Naive thymus-derived CD8-positive, alpha-beta T cell (primary cell): Measurements from ENCODE around the gene EPS8. TPM values are rescaled to one million over a fixed set of nuclear protein-coding genes. Genes with fewer than 3 reads are reported as not detected.
"Not testable (repeated sequence)": the region's sequence is repeated elsewhere in the genome, so short reads cannot be mapped to it uniquely, and the experiment has no call there.

Source experiments
- ATAC-seq, 2 donors: fragments of 150-1000 bp; cut with Tn5 transposase in 1 of 2; sonication (Bioruptor Pico), chemical (Tn5 transposase) in 1 of 2; 1 replicate in 1 of 2; 2 replicates in 1 of 2; pipeline ENCODE4 v1.10.0; 2021; ENCODE audit warnings: mild to moderate bottlenecking in 2 of 2, moderate library complexity in 2 of 2
- POLR2A ChIA-PET: fragments of 350-600 bp; sonication (Branson Sonifier 250); formaldehyde crosslinking; loops from one replicate; lab custom pipeline; 2021; ENCODE audit warnings: antibody characterized with exemption; lab: Charles Lee
- DNase-seq, 10 donors: peaks; one replicate each; pipeline versions ENCODE4 v3.0.0 to v3.0.0-alpha.2; 2020 to 2022
- H3K27ac Mint-ChIP-seq, 10 donors: one replicate each; pipeline ENCODE4 v1.8.0; 2020 to 2022; ENCODE audit warnings: mild to moderate bottlenecking in 10 of 10, mixed read lengths in 10 of 10, moderate library complexity in 4 of 10, inconsistent platforms in 1 of 10
- H3K27me3 Mint-ChIP-seq, 5 donors: one replicate each; pipeline ENCODE4 v1.8.0; 2021 to 2022; ENCODE audit warnings: mixed read lengths in 5 of 5
- H3K36me3 Mint-ChIP-seq, 3 donors: one replicate each; pipeline ENCODE4 v1.8.0; 2020 to 2022; ENCODE audit warnings: mixed read lengths in 3 of 3, mild to moderate bottlenecking in 2 of 3, inconsistent platforms in 1 of 3
- H3K4me1 Mint-ChIP-seq, 4 donors: one replicate each; pipeline ENCODE4 v1.8.0; 2021 to 2022; ENCODE audit warnings: mixed read lengths in 4 of 4
- H3K4me3 Mint-ChIP-seq, 10 donors: one replicate each; pipeline ENCODE4 v1.8.0; 2020 to 2022; ENCODE audit warnings: mild to moderate bottlenecking in 10 of 10, mixed read lengths in 10 of 10, moderate library complexity in 6 of 10, inconsistent platforms in 1 of 10
- H3K9me3 Mint-ChIP-seq, 9 donors: one replicate each; pipeline ENCODE4 v1.8.0; 2020 to 2022; ENCODE audit warnings: mixed read lengths in 9 of 9, mild to moderate bottlenecking in 3 of 9, inconsistent platforms in 1 of 9, moderate library complexity in 1 of 9
- polyA plus RNA-seq, 3 donors: library from polyadenylated mRNA; unstranded; fragments of 300-500 nt; fragmentation: Illumina TruSeq; gene quantifications; one replicate each; pipeline ENCODE4 v1.2.3, GENCODE V29; 2021
- total RNA-seq, 8 experiments: library from RNA in 2 of 8; stranded (reverse) in 2 of 8; gene quantifications; one replicate each; pipeline ENCODE4 v1.2.3 and lab custom pipeline; 2021 to 2026

The EPS8 gene
- total and polyA plus RNA-seq, 5 experiments from 2014 or later: 0.81 to 1.6 (median 1.2) TPM

GRCh38 chr12:15770021-15770420, 19.2 kb downstream of the EPS8 start:
- H3K9me3 Mint-ChIP-seq: no peaks in the 10 kb centered on the region
- peaks cover 0 to 5% (median 0%) of the 10 kb centered on the region in 5 donors for H3K27me3 Mint-ChIP-seq
- ATAC-seq (no peak), DNase-seq (no peak)
- H3K36me3 Mint-ChIP-seq: no peaks in the 10 kb centered on the region
- no peak overlapping the region for H3K4me3 Mint-ChIP-seq
- POLR2A ChIA-PET: no interaction called here
- H3K4me1 Mint-ChIP-seq: no peaks in the 10 kb centered on the region
- H3K27ac Mint-ChIP-seq: peak overlapping the region in 1 of 10 donors; percentile 57

GRCh38 chr12:15769586-15769985, 19.6 kb downstream of the EPS8 start:
- DNase-seq (no peak), ATAC-seq (no peak)
- POLR2A ChIA-PET: no interaction called here
- Mint-ChIP-seq H3K36me3 (no peaks in the 10 kb centered on the region), H3K4me3 (no peak overlapping the region), H3K27me3 (peaks cover 0 to 5% (median 0%) of the 10 kb centered on the region in 5 donors), H3K27ac (no peak overlapping the region), H3K4me1 (no peaks in the 10 kb centered on the region), H3K9me3 (no peaks in the 10 kb centered on the region)

- no peak for DNase-seq
- H3K4me1 Mint-ChIP-seq: no peaks in the 10 kb centered on the region
- no peak overlapping the region for H3K4me3 Mint-ChIP-seq
- H3K36me3 Mint-ChIP-seq: no peaks in the 10 kb centered on the region
- H3K27ac Mint-ChIP-seq: no peak overlapping the region
- POLR2A ChIA-PET: no interaction called here
- no peak for ATAC-seq
- peaks cover 0 to 4% (median 0%) of the 10 kb centered on the region in 5 donors for H3K27me3 Mint-ChIP-seq
- no peaks in the 10 kb centered on the region for H3K9me3 Mint-ChIP-seq
These were observed 21.9 kb downstream of the EPS8 start for GRCh38 chr12:15767301-15767700.

- no peak overlapping the region for H3K27ac Mint-ChIP-seq
- DNase-seq (no peak), ATAC-seq (no peak)
- no peak overlapping the region for H3K4me3 Mint-ChIP-seq
- H3K9me3 Mint-ChIP-seq: no peaks in the 10 kb centered on the region
- no peaks in the 10 kb centered on the region for H3K4me1 Mint-ChIP-seq
- POLR2A ChIA-PET: no interaction called here
- H3K36me3 Mint-ChIP-seq: no peaks in the 10 kb centered on the region
- H3K27me3 Mint-ChIP-seq: peaks cover 0 to 19% (median 7%) of the 10 kb centered on the region in 5 donors
These were observed 25.9 kb downstream of the EPS8 start for GRCh38 chr12:15763328-15763727.

- POLR2A ChIA-PET: interaction anchor here (1.3 kb wide), 1 partner anchor 27 kb away, joined by 3 read pairs; the partner anchor contains the start of gene EPS8
- not testable (repeated sequence) for ATAC-seq
These were observed 27.0 kb downstream of the EPS8 start for GRCh38 chr12:15762162-15762561.

GRCh38 chr12:15757553-15758255, 31.5 kb downstream of the EPS8 start:
- Mint-ChIP-seq H3K9me3 (peaks cover 0 to 2% (median 0%) of the 10 kb centered on the region in 9 donors), H3K27ac (no peak overlapping the region), H3K4me1 (no peaks in the 10 kb centered on the region), H3K27me3 (peaks cover 5 to 28% (median 20%) of the 10 kb centered on the region in 5 donors), H3K4me3 (no peak overlapping the region), H3K36me3 (no peaks in the 10 kb centered on the region)
- ATAC-seq (no peak), DNase-seq (no peak)
- POLR2A ChIA-PET: no interaction called here

More at GRCh38 chr12:15762162-15762561, 27.0 kb downstream of the EPS8 start:
- DNase-seq, H3K36me3 Mint-ChIP-seq, H3K9me3 Mint-ChIP-seq, H3K4me3 Mint-ChIP-seq, H3K4me1 Mint-ChIP-seq, H3K27ac Mint-ChIP-seq: not testable (repeated sequence)
- peaks cover 0 to 19% (median 8%) of the 10 kb centered on the region in 5 donors for H3K27me3 Mint-ChIP-seq

GRCh38 chr12:15756822-15757221, 32.4 kb downstream of the EPS8 start:
- H3K4me3 Mint-ChIP-seq: no peak overlapping the region
- H3K27ac Mint-ChIP-seq: no peak overlapping the region
- H3K36me3 Mint-ChIP-seq: no peaks in the 10 kb centered on the region
- DNase-seq (no peak), ATAC-seq (no peak)
- peaks cover 6 to 29% (median 18%) of the 10 kb centered on the region in 5 donors for H3K27me3 Mint-ChIP-seq
- POLR2A ChIA-PET: no interaction called here
- H3K9me3 Mint-ChIP-seq: peaks cover 0 to 2% (median 0%) of the 10 kb centered on the region in 9 donors
- H3K4me1 Mint-ChIP-seq: no peaks in the 10 kb centered on the region

GRCh38 chr12:15754233-15754632, 35.0 kb downstream of the EPS8 start:
- POLR2A ChIA-PET: no interaction called here

GRCh38 chr12:15752785-15753184, 36.4 kb downstream of the EPS8 start:
- no peaks in the 10 kb centered on the region for H3K4me1 Mint-ChIP-seq
- POLR2A ChIA-PET: no interaction called here
- ATAC-seq (no peak), DNase-seq (no peak)
- H3K27ac Mint-ChIP-seq: no peak overlapping the region
- no peaks in the 10 kb centered on the region for H3K36me3 Mint-ChIP-seq
- peaks cover 5 to 25% (median 6%) of the 10 kb centered on the region in 5 donors for H3K27me3 Mint-ChIP-seq
- peaks cover 0 to 2% (median 0%) of the 10 kb centered on the region in 9 donors for H3K9me3 Mint-ChIP-seq
- H3K4me3 Mint-ChIP-seq: no peak overlapping the region

More at GRCh38 chr12:15754233-15754632, 35.0 kb downstream of the EPS8 start:
- Mint-ChIP-seq H3K27me3 (peaks cover 6 to 25% (median 9%) of the 10 kb centered on the region in 5 donors), H3K4me1 (no peaks in the 10 kb centered on the region), H3K27ac (no peak overlapping the region), H3K9me3 (peaks cover 0 to 2% (median 0%) of the 10 kb centered on the region in 9 donors), H3K4me3 (no peak overlapping the region), H3K36me3 (no peaks in the 10 kb centered on the region)
- no peak for DNase-seq
- no peak for ATAC-seq

- DNase-seq: no peak
- Mint-ChIP-seq H3K36me3 (no peaks in the 10 kb centered on the region), H3K4me3 (no peak overlapping the region), H3K4me1 (no peaks in the 10 kb centered on the region), H3K9me3 (peaks cover 0 to 2% (median 0%) of the 10 kb centered on the region in 9 donors), H3K27ac (no peak overlapping the region), H3K27me3 (peaks cover 4 to 25% (median 8%) of the 10 kb centered on the region in 5 donors)
- ATAC-seq: no peak
- POLR2A ChIA-PET: no interaction called here
These were observed 37.4 kb downstream of the EPS8 start for GRCh38 chr12:15751741-15752140.

GRCh38 chr12:15749937-15750336, 39.3 kb downstream of the EPS8 start:
- Mint-ChIP-seq H3K4me1 (no peaks in the 10 kb centered on the region), H3K9me3 (no peaks in the 10 kb centered on the region), H3K27me3 (peaks cover 4 to 12% (median 8%) of the 10 kb centered on the region in 5 donors), H3K27ac (no peak overlapping the region), H3K36me3 (no peaks in the 10 kb centered on the region), H3K4me3 (no peak overlapping the region)
- ATAC-seq: no peak
- POLR2A ChIA-PET: no interaction called here
- no peak for DNase-seq

GRCh38 chr12:15741870-15742269, 47.3 kb downstream of the EPS8 start:
- DNase-seq, ATAC-seq, H3K27ac Mint-ChIP-seq, H3K36me3 Mint-ChIP-seq, H3K4me1 Mint-ChIP-seq, POLR2A ChIA-PET, H3K4me3 Mint-ChIP-seq: not testable (repeated sequence)
- Mint-ChIP-seq H3K27me3 (peaks cover 2 to 13% (median 5%) of the 10 kb centered on the region in 5 donors), H3K9me3 (peaks cover 0 to 15% (median 4%) of the 10 kb centered on the region in 9 donors)

GRCh38 chr12:15741082-15741481, 48.1 kb downstream of the EPS8 start:
- no peak overlapping the region for H3K4me3 Mint-ChIP-seq
- peaks cover 0 to 15% (median 4%) of the 10 kb centered on the region in 9 donors for H3K9me3 Mint-ChIP-seq
- H3K27ac Mint-ChIP-seq: no peak overlapping the region
- H3K27me3 Mint-ChIP-seq: peaks cover 4 to 13% (median 5%) of the 10 kb centered on the region in 5 donors
- H3K4me1 Mint-ChIP-seq: no peaks in the 10 kb centered on the region
- DNase-seq (no peak), ATAC-seq (no peak)
- POLR2A ChIA-PET: no interaction called here
- no peaks in the 10 kb centered on the region for H3K36me3 Mint-ChIP-seq
